ENCODE data around the gene VGLL3.

- TF ChIP-seq POLR2A (IDR thresholded peaks at IDR 0.05) (no peak), CTCF (IDR thresholded peaks at IDR 0.05) (no peak)
Measured at GRCh38 chr3:86958534-86958933, 32.4 kb downstream of the VGLL3 start.
